BLaER1 treated with 17β-estradiol and CSF1 and Interleukin-3, amounts not matched to agents 10 nM and 100 nM (cell line): Measurements from ENCODE around the gene EIF4G1.

Experiments used
- H3K27ac ChIP-seq, 11 experiments: shearing (Covaris generic); formaldehyde crosslinking; 2 replicates each; pipeline ENCODE4 v1.8.1; 2022
- H3K27me3 ChIP-seq, 11 experiments: shearing (Covaris generic); formaldehyde crosslinking; 2 replicates each; pipeline ENCODE4 v1.8.1; 2022
- H3K36me3 ChIP-seq, 11 experiments: shearing (Covaris generic); formaldehyde crosslinking; 2 replicates each; pipeline ENCODE4 v1.8.1; 2022
- H3K4me1 ChIP-seq, 10 experiments: shearing (Covaris generic); formaldehyde crosslinking; 2 replicates each; pipeline ENCODE4 v1.8.1; 2022
- H3K4me2 ChIP-seq, 11 experiments: shearing (Covaris generic); formaldehyde crosslinking; 2 replicates each; pipeline ENCODE4 v1.8.1; 2022
- H3K4me3 ChIP-seq, 10 experiments: shearing (Covaris generic); formaldehyde crosslinking; 2 replicates each; pipeline ENCODE4 v1.8.1; 2022
- H3K9ac ChIP-seq, 11 experiments: shearing (Covaris generic); formaldehyde crosslinking; 2 replicates each; pipeline ENCODE4 v1.8.1; 2022
- H3K9me3 ChIP-seq, 11 experiments: shearing (Covaris generic); formaldehyde crosslinking; replicated peaks in 1 of 11; 2 replicates each; pipeline ENCODE4 v1.8.1; 2022
- H4K20me1 ChIP-seq, 11 experiments: shearing (Covaris generic); formaldehyde crosslinking; 2 replicates each; pipeline ENCODE4 v1.8.1; 2022
- Cebpa-rat ChIP-seq, 11 experiments: shearing (Covaris generic); IDR thresholded peaks; 2 replicates each; pipeline ENCODE4 v1.8.1; 2022

EIF4G1 gene

GRCh38 chr3:184315871-184316661, 1.7 kb downstream of the EIF4G1 start:
- Histone ChIP-seq H4K20me1 (peaks cover 51 to 63% (median 60%) of the 10 kb centered on the region in 11 experiments), H3K4me2 (peak overlapping the region; percentile 82 to 98 (median 97)), H3K36me3 (peaks cover 38 to 53% (median 52%) of the 10 kb centered on the region in 11 experiments), H3K27ac (peak overlapping the region in 10 of 11 experiments; percentile 19 to 99 (median 98); a peak in 18 of 22 replicates), H3K9ac (peak overlapping the region; percentile 93 to 99 (median 98)), H3K27me3 (no peaks in the 10 kb centered on the region), H3K9me3 (no peaks in the 10 kb centered on the region), H3K4me1 (peaks cover 40 to 58% (median 50%) of the 10 kb centered on the region in 10 experiments), H3K4me3 (peak overlapping the region; percentile 80 to 98 (median 91))
- no peak for TF ChIP-seq Cebpa-rat (IDR thresholded peaks at IDR 0.05)

GRCh38 chr3:184316792-184317191, 2.4 kb downstream of the EIF4G1 start:
- no peak for TF ChIP-seq Cebpa-rat (IDR thresholded peaks at IDR 0.05)
- H3K27me3 ChIP-seq = no peaks in the 10 kb centered on the region
- peak overlapping the region; percentile 14 to 98 (median 88); a peak in 19 of 20 replicates for H3K4me3 ChIP-seq
- peaks cover 40 to 65% (median 50%) of the 10 kb centered on the region in 10 experiments for H3K4me1 ChIP-seq
- H3K9ac ChIP-seq = peak overlapping the region; percentile 93 to 99 (median 98); a peak in 18 of 22 replicates
- no peaks in the 10 kb centered on the region for H3K9me3 ChIP-seq
- peak overlapping the region in 1 of 11 experiments; percentile 98; a peak in 1 of 22 replicates for H3K27ac ChIP-seq
- peak overlapping the region; percentile 82 to 98 (median 97) for H3K4me2 ChIP-seq
- H3K36me3 ChIP-seq = peaks cover 45 to 61% (median 59%) of the 10 kb centered on the region in 11 experiments
- H4K20me1 ChIP-seq = peaks cover 58 to 70% (median 67%) of the 10 kb centered on the region in 11 experiments

GRCh38 chr3:184317201-184317600, 2.8 kb downstream of the EIF4G1 start:
- Histone ChIP-seq H3K27me3 (no peaks in the 10 kb centered on the region), H3K9me3 (no peaks in the 10 kb centered on the region), H3K9ac (peak overlapping the region in 10 of 11 experiments; percentile 2 to 99 (median 96); a peak in 11 of 22 replicates), H4K20me1 (peaks cover 62 to 74% (median 71%) of the 10 kb centered on the region in 11 experiments), H3K4me1 (peaks cover 40 to 67% (median 50%) of the 10 kb centered on the region in 10 experiments), H3K36me3 (peaks cover 49 to 65% (median 63%) of the 10 kb centered on the region in 11 experiments), H3K4me2 (peak overlapping the region; percentile 82 to 98 (median 97)), H3K4me3 (peak overlapping the region; percentile 14 to 98 (median 88); a peak in 13 of 20 replicates), H3K27ac (no peak overlapping the region)
- no peak for TF ChIP-seq Cebpa-rat (IDR thresholded peaks at IDR 0.05)

GRCh38 chr3:184320104-184320445, 5.7 kb downstream of the EIF4G1 start:
- Histone ChIP-seq H3K9ac (peak overlapping the region in 6 of 11 experiments; percentile 24 to 56 (median 47); a peak in 7 of 22 replicates), H3K4me1 (peaks cover 35 to 64% (median 46%) of the 10 kb centered on the region in 10 experiments), H3K4me3 (peak overlapping the region in 1 of 10 experiments; percentile 28; a peak in 2 of 20 replicates), H3K27ac (peak overlapping the region in 7 of 11 experiments; percentile 36 to 70 (median 54); a peak in 11 of 22 replicates), H4K20me1 (peaks cover 91 to 100% (median 99%) of the 10 kb centered on the region in 11 experiments), H3K4me2 (peak overlapping the region in 6 of 11 experiments; percentile 44 to 98 (median 89); a peak in 9 of 22 replicates), H3K36me3 (peaks cover 78 to 93% (median 92%) of the 10 kb centered on the region in 11 experiments), H3K9me3 (no peaks in the 10 kb centered on the region), H3K27me3 (no peaks in the 10 kb centered on the region)
- no peak for TF ChIP-seq Cebpa-rat (IDR thresholded peaks at IDR 0.05)

- Histone ChIP-seq H3K27me3 (no peaks in the 10 kb centered on the region), H4K20me1 (peaks cover 98 to 100% (median 99%) of the 10 kb centered on the region in 11 experiments), H3K4me1 (peaks cover 26 to 55% (median 36%) of the 10 kb centered on the region in 10 experiments), H3K9me3 (no peaks in the 10 kb centered on the region), H3K4me2 (peak overlapping the region in 2 of 11 experiments; percentile 22 to 25; a peak in 2 of 22 replicates), H3K27ac (no peak overlapping the region), H3K36me3 (peaks cover 89 to 99% (median 98%) of the 10 kb centered on the region in 11 experiments), H3K9ac (peak overlapping the region in 1 of 11 experiments; percentile 13; a peak in 1 of 22 replicates), H3K4me3 (no peak overlapping the region)
- no peak for TF ChIP-seq Cebpa-rat (IDR thresholded peaks at IDR 0.05)
Measured at GRCh38 chr3:184321666-184322065, 7.3 kb downstream of the EIF4G1 start.

GRCh38 chr3:184322731-184323487, 8.5 kb downstream of the EIF4G1 start:
- Histone ChIP-seq H3K27ac (no peak overlapping the region), H3K9ac (no peak overlapping the region), H3K9me3 (no peaks in the 10 kb centered on the region), H3K36me3 (peaks cover 89 to 99% (median 98%) of the 10 kb centered on the region in 11 experiments), H3K4me2 (no peak overlapping the region), H4K20me1 (peaks cover 98 to 100% (median 99%) of the 10 kb centered on the region in 11 experiments), H3K4me3 (no peak overlapping the region), H3K4me1 (peaks cover 13 to 43% (median 24%) of the 10 kb centered on the region in 10 experiments; a peak in 19 of 20 replicates), H3K27me3 (no peaks in the 10 kb centered on the region)
- TF ChIP-seq Cebpa-rat (IDR thresholded peaks at IDR 0.05) = 0 out of 22 replicates have a peak, but pooled peaks of 1 of the 11 experiments have one; percentile 7

GRCh38 chr3:184323696-184324095, 9.3 kb downstream of the EIF4G1 start:
- Histone ChIP-seq H3K4me2 (no peak overlapping the region), H3K9ac (no peak overlapping the region), H3K4me3 (no peak overlapping the region), H3K4me1 (peaks cover 5 to 35% (median 16%) of the 10 kb centered on the region in 10 experiments; a peak in 19 of 20 replicates), H4K20me1 (peaks cover 98 to 100% (median 99%) of the 10 kb centered on the region in 11 experiments), H3K27ac (no peak overlapping the region), H3K36me3 (peaks cover 89 to 99% (median 98%) of the 10 kb centered on the region in 11 experiments), H3K27me3 (no peaks in the 10 kb centered on the region), H3K9me3 (no peaks in the 10 kb centered on the region)
- TF ChIP-seq Cebpa-rat (IDR thresholded peaks at IDR 0.05) = no peak

- Histone ChIP-seq H3K27me3 (no peaks in the 10 kb centered on the region), H4K20me1 (peaks cover 92 to 100% (median 100%) of the 10 kb centered on the region in 11 experiments), H3K36me3 (peaks cover 99 to 100% (median 100%) of the 10 kb centered on the region in 11 experiments), H3K9me3 (no peaks in the 10 kb centered on the region), H3K4me1 (peaks cover 0 to 20% (median 3%) of the 10 kb centered on the region in 10 experiments; a peak in 9 of 20 replicates), H3K27ac (no peak overlapping the region), H3K4me3 (no peak overlapping the region), H3K9ac (no peak overlapping the region), H3K4me2 (no peak overlapping the region)
- no peak for TF ChIP-seq Cebpa-rat (IDR thresholded peaks at IDR 0.05)
Measured at GRCh38 chr3:184325269-184325668, 10.9 kb downstream of the EIF4G1 start.
